H1 (cell line): ENCODE data around the gene BUB1B. TPM values are rescaled to one million over a fixed set of nuclear protein-coding genes. Genes with fewer than 3 reads are reported as not detected.

ENCODE experiments used
- CBX8 ChIP-seq: fragments of 300-800, 300-1000 bp; sonication (generic); IDR thresholded peaks from 2 replicates; pipeline ENCODE4 v1.7.1; 2016; ENCODE audit warnings: low read depth, low read length, borderline replicate concordance
- GTF2F1 ChIP-seq: IDR thresholded peaks from 2 replicates; pipeline ENCODE4 v1.6.1; 2012; ENCODE audit warnings: low read depth, low read length, improper control_type of control experiment, borderline replicate concordance
- RFX5 ChIP-seq: IDR thresholded peaks from 2 replicates; pipeline ENCODE4 v1.6.1; 2011; ENCODE audit warnings: low read depth, low read length, improper control_type of control experiment, borderline replicate concordance
- SAP30 ChIP-seq: fragments of 300-600 bp; sonication (generic); IDR thresholded peaks from 2 replicates; pipeline ENCODE4 v1.7.1; 2012; ENCODE audit warnings: low read length, moderate library complexity, mild to moderate bottlenecking, inconsistent platforms; ENCODE audit not compliant: insufficient read depth, insufficient replicate concordance
- TCF12 ChIP-seq: IDR thresholded peaks from 2 replicates; pipeline ENCODE4 v1.6.1; 2011; ENCODE audit warnings: low read depth, mild to moderate bottlenecking, low read length
- polyA plus RNA-seq, 7 experiments: library from polyadenylated mRNA; depleted of rRNA in 3 of 7; stranded (reverse) in 5 of 7; unstranded in 2 of 7; fragments of >200 nt in 5 of 7; fragments of 200-250 nt in 2 of 7; gene quantifications; 1 replicate in 5 of 7; 2 replicates in 1 of 7; 4 replicates in 1 of 7; pipeline versions ENCODE4 v1.2.1 to v1.2.3, GENCODE V29; 2011 to 2013; ENCODE audit warnings: missing spikeins in 2 of 7, mixed read lengths in 2 of 7
- total RNA-seq: library from RNA; stranded (reverse); fragmentation: NEBNext Ultra II Directional; extraction: Animal tissue kit (Norgen Biotek cat#: 25700); gene quantifications from 2 replicates; pipeline ENCODE4 v1.2.1, GENCODE V29; 2021
- TF ChIP-seq, protein P1 (sequence below): fragments of 300-600 bp; sonication (generic); IDR thresholded peaks from 2 replicates; pipeline ENCODE4 v1.7.1; 2012; ENCODE audit warnings: low read length, moderate library complexity, mild to moderate bottlenecking, inconsistent platforms; ENCODE audit not compliant: insufficient replicate concordance
- TF ChIP-seq, protein P2 (sequence below): IDR thresholded peaks from 2 replicates; pipeline ENCODE4 v1.6.1; 2011; ENCODE audit warnings: low read length, improper control_type of control experiment
- TF ChIP-seq, protein P3 (sequence below), 3 experiments: IDR thresholded peaks; 1 replicate in 2 of 3; 2 replicates in 1 of 3; pipeline versions ENCODE4 v1.5.1 to v1.6.1; 2011; ENCODE audit warnings: low read length in 3 of 3, mild to moderate bottlenecking in 3 of 3, inconsistent platforms in 2 of 3, low read depth in 1 of 3, moderate library complexity in 1 of 3; ENCODE audit not compliant: insufficient read depth in 1 of 3; ENCODE audit errors: control extremely low read depth in 1 of 3

Gene BUB1B
- total and polyA plus RNA-seq, 2 of the 8 experiments (the other 6 are each of a cell fraction or from before 2014, with no cell fraction given) = 48.9 to 144 TPM

DNA sequence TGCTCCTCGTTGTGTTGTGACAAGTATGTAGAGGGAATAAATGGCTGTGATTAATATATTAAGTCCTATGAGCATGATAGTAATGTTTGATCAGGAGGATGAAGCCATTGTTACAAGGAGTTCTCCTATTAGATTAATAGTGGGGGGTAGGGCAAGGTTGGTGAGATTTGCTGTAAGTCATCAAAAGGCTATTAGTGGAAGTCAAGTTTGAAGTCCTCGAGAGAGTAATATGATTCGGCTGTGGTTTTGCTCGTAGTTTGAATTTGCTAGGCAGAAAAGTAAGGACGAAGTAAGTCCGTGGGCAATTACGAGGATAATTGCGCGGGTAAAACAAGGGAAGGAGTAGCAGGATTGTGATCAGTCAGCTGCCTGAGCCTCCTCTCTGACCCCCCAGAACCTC, 26.0 kb upstream of the BUB1B start (continued):
- TF ChIP-seq, protein P1, sequence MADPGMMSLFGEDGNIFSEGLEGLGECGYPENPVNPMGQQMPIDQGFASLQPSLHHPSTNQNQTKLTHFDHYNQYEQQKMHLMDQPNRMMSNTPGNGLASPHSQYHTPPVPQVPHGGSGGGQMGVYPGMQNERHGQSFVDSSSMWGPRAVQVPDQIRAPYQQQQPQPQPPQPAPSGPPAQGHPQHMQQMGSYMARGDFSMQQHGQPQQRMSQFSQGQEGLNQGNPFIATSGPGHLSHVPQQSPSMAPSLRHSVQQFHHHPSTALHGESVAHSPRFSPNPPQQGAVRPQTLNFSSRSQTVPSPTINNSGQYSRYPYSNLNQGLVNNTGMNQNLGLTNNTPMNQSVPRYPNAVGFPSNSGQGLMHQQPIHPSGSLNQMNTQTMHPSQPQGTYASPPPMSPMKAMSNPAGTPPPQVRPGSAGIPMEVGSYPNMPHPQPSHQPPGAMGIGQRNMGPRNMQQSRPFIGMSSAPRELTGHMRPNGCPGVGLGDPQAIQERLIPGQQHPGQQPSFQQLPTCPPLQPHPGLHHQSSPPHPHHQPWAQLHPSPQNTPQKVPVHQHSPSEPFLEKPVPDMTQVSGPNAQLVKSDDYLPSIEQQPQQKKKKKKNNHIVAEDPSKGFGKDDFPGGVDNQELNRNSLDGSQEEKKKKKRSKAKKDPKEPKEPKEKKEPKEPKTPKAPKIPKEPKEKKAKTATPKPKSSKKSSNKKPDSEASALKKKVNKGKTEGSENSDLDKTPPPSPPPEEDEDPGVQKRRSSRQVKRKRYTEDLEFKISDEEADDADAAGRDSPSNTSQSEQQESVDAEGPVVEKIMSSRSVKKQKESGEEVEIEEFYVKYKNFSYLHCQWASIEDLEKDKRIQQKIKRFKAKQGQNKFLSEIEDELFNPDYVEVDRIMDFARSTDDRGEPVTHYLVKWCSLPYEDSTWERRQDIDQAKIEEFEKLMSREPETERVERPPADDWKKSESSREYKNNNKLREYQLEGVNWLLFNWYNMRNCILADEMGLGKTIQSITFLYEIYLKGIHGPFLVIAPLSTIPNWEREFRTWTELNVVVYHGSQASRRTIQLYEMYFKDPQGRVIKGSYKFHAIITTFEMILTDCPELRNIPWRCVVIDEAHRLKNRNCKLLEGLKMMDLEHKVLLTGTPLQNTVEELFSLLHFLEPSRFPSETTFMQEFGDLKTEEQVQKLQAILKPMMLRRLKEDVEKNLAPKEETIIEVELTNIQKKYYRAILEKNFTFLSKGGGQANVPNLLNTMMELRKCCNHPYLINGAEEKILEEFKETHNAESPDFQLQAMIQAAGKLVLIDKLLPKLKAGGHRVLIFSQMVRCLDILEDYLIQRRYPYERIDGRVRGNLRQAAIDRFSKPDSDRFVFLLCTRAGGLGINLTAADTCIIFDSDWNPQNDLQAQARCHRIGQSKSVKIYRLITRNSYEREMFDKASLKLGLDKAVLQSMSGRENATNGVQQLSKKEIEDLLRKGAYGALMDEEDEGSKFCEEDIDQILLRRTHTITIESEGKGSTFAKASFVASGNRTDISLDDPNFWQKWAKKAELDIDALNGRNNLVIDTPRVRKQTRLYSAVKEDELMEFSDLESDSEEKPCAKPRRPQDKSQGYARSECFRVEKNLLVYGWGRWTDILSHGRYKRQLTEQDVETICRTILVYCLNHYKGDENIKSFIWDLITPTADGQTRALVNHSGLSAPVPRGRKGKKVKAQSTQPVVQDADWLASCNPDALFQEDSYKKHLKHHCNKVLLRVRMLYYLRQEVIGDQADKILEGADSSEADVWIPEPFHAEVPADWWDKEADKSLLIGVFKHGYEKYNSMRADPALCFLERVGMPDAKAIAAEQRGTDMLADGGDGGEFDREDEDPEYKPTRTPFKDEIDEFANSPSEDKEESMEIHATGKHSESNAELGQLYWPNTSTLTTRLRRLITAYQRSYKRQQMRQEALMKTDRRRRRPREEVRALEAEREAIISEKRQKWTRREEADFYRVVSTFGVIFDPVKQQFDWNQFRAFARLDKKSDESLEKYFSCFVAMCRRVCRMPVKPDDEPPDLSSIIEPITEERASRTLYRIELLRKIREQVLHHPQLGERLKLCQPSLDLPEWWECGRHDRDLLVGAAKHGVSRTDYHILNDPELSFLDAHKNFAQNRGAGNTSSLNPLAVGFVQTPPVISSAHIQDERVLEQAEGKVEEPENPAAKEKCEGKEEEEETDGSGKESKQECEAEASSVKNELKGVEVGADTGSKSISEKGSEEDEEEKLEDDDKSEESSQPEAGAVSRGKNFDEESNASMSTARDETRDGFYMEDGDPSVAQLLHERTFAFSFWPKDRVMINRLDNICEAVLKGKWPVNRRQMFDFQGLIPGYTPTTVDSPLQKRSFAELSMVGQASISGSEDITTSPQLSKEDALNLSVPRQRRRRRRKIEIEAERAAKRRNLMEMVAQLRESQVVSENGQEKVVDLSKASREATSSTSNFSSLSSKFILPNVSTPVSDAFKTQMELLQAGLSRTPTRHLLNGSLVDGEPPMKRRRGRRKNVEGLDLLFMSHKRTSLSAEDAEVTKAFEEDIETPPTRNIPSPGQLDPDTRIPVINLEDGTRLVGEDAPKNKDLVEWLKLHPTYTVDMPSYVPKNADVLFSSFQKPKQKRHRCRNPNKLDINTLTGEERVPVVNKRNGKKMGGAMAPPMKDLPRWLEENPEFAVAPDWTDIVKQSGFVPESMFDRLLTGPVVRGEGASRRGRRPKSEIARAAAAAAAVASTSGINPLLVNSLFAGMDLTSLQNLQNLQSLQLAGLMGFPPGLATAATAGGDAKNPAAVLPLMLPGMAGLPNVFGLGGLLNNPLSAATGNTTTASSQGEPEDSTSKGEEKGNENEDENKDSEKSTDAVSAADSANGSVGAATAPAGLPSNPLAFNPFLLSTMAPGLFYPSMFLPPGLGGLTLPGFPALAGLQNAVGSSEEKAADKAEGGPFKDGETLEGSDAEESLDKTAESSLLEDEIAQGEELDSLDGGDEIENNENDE = no peak
- TF ChIP-seq, protein P2, sequence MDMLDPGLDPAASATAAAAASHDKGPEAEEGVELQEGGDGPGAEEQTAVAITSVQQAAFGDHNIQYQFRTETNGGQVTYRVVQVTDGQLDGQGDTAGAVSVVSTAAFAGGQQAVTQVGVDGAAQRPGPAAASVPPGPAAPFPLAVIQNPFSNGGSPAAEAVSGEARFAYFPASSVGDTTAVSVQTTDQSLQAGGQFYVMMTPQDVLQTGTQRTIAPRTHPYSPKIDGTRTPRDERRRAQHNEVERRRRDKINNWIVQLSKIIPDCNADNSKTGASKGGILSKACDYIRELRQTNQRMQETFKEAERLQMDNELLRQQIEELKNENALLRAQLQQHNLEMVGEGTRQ = no peak
- TF ChIP-seq, protein P3, sequence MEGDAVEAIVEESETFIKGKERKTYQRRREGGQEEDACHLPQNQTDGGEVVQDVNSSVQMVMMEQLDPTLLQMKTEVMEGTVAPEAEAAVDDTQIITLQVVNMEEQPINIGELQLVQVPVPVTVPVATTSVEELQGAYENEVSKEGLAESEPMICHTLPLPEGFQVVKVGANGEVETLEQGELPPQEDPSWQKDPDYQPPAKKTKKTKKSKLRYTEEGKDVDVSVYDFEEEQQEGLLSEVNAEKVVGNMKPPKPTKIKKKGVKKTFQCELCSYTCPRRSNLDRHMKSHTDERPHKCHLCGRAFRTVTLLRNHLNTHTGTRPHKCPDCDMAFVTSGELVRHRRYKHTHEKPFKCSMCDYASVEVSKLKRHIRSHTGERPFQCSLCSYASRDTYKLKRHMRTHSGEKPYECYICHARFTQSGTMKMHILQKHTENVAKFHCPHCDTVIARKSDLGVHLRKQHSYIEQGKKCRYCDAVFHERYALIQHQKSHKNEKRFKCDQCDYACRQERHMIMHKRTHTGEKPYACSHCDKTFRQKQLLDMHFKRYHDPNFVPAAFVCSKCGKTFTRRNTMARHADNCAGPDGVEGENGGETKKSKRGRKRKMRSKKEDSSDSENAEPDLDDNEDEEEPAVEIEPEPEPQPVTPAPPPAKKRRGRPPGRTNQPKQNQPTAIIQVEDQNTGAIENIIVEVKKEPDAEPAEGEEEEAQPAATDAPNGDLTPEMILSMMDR (IDR thresholded peaks at IDR 0.05; ENCODE audit: control extremely low read depth in 1 of 3, insufficient read depth in 1 of 3, low read depth in 1 of 3, low read length in 3 of 3) = no peak
- no peak for TF ChIP-seq GTF2F1
- TF ChIP-seq SAP30 = no peak
- no peak for TF ChIP-seq CBX8
- no peak for TF ChIP-seq RFX5
- TF ChIP-seq TCF12 = no peak
- TF ChIP-seq, all 59 proteins: peak for 0
